ENCODE results near the gene PRR15. TPM values are rescaled to one million over a fixed set of nuclear protein-coding genes. Genes with fewer than 3 reads are reported as not detected.

The PRR15 gene
- total and polyA plus RNA-seq, 2 donors (not counting 1 experiment from before 2014, with no cell fraction given): 0.04 TPM; not detected in 1

DNA sequence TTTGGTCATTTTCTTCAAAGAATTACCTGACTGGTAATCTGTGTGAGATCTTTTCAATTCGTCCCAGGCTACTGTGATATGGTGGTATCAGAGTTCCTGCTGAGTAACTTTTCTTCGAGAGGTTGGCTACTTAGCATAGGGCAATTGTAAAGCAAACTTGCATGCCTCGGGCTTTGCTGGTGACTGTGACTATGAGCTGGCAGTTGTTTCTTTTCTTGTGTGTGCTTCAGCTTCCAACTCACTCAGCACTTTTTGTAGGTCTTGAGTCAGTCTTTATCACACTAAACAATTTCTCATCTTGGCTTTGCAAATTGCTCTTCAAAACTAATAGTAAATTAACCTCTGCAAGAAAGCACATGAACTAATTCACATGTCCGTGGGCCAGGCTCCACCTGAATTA lies 44.3 kb downstream of the PRR15 start:
- POLR2A ChIA-PET: no interaction called here

DNA sequence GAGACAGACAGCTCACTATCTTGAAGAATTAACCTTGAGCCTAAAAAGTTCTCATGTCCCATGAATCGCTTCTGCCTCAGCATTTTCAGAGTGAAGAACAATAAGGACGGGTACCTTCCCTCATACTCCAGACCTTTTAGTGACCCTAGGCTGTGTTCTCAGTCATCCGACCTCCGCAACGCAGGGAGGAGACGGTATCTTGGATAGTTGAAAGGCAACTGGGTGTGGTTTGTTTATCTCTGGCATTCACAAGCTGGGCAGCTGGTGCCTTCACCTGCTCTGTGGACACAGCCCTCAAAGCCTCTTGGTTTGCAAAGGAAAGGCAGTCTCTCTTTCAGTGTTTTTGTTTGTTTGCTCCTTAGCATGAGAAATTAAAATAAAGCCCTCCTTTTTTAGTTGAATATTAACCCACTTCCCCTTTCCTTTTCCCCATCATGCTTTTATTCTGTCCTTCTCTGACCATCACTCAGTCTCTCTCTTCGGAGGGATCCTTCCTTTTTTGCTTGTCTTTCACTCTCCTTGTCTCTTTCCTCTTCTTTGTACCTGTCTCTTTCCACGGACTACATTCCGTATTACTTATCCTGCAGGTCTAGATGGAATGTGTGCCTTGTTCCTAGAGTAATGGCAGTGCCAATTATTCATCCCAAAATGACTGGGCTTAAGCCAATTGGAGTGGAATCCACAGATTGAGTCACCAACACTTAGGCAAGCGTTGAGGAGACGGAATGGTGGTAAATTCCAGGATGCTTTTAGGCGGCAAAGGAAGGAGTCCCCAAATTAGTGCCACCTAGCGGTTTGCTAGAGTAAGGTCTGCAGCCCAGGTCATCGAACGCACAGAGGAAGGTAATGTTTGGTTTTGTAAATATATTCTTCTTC lies 45.8 kb downstream of the PRR15 start:
- no peaks in the 10 kb centered on the region for H3K79me2 ChIP-seq (ENCODE audit: control insufficient read depth, insufficient read depth, low read length)
- Mint-ChIP-seq H3K27me3 (peaks cover 12% of the 10 kb centered on the region), H3K4me1 (peaks cover 2% of the 10 kb centered on the region), H3K9me3 (ENCODE audit: insufficient read depth) (no peaks in the 10 kb centered on the region), H3K4me3 (no peak overlapping the region), H3K27ac (no peak overlapping the region)
- ChIA-PET POLR2A (no interaction called here), CTCF (no interaction called here)
- no peaks in the 10 kb centered on the region for H3K4me1 ChIP-seq (ENCODE audit: control insufficient read depth in 2 of 2, insufficient read depth in 2 of 2, low read length in 2 of 2)
- H3K9ac ChIP-seq (ENCODE audit: low read length): no peak overlapping the region
- no peak overlapping the region for H3K27ac ChIP-seq (ENCODE audit: low read length in 2 of 2)
- no peak overlapping the region for H3K4me2 ChIP-seq (replicated peaks; ENCODE audit: low read depth, low read length, poor library complexity, severe bottlenecking)
- H3K27me3 ChIP-seq (replicated peaks in 1 of 4; ENCODE audit: control extremely low read depth in 1 of 4, control insufficient read depth in 3 of 4, insufficient read depth in 4 of 4, low read length in 3 of 4): peaks cover 0 to 15% (median 0%) of the 10 kb centered on the region in 4 experiments
- DNase-seq (no peak), ATAC-seq (ENCODE audit: low read depth) (no peak)
- H2AFZ ChIP-seq (ENCODE audit: insufficient read depth, low read depth, low read length, poor library complexity, severe bottlenecking): no peak overlapping the region
- no peaks in the 10 kb centered on the region for H3K36me3 ChIP-seq (replicated peaks in 1 of 2; ENCODE audit: control extremely low read depth in 1 of 2, control insufficient read depth in 1 of 2, extremely low read depth in 1 of 2, insufficient read depth in 2 of 2, low read length in 1 of 2)
- TF ChIP-seq EZH2 (IDR thresholded peaks at IDR 0.05; ENCODE audit: borderline replicate concordance, insufficient read depth, low read depth, low read length, poor library complexity, severe bottlenecking): no peak
- TF ChIP-seq, protein P1, sequence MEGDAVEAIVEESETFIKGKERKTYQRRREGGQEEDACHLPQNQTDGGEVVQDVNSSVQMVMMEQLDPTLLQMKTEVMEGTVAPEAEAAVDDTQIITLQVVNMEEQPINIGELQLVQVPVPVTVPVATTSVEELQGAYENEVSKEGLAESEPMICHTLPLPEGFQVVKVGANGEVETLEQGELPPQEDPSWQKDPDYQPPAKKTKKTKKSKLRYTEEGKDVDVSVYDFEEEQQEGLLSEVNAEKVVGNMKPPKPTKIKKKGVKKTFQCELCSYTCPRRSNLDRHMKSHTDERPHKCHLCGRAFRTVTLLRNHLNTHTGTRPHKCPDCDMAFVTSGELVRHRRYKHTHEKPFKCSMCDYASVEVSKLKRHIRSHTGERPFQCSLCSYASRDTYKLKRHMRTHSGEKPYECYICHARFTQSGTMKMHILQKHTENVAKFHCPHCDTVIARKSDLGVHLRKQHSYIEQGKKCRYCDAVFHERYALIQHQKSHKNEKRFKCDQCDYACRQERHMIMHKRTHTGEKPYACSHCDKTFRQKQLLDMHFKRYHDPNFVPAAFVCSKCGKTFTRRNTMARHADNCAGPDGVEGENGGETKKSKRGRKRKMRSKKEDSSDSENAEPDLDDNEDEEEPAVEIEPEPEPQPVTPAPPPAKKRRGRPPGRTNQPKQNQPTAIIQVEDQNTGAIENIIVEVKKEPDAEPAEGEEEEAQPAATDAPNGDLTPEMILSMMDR (IDR thresholded peaks at IDR 0.05): peak; percentile 34
- WGBS (ENCODE audit: insufficient coverage): 79% methylated on average over 6 of the region's 15 CpGs
- no peak overlapping the region for H3K4me3 ChIP-seq (ENCODE audit: control extremely low read depth in 1 of 5, extremely low read depth in 1 of 5, insufficient read depth in 1 of 5, low read depth in 2 of 5, low read length in 4 of 5)
- intact Hi-C loops (cut with micrococcal nuclease): no loop called here
- no peaks in the 10 kb centered on the region for H4K20me1 ChIP-seq (ENCODE audit: control insufficient read depth, insufficient read depth, low read length, poor library complexity, severe bottlenecking)
- H3K9me3 ChIP-seq (ENCODE audit: control extremely low read depth in 1 of 3, control insufficient read depth in 2 of 3, insufficient read depth in 1 of 3, low read length in 2 of 3): no peaks in the 10 kb centered on the region

More for the DNA sequence above, 44.3 kb downstream of the PRR15 start:
- TF ChIP-seq, protein P1 (IDR thresholded peaks at IDR 0.05): no peak
- no peak for TF ChIP-seq EZH2 (IDR thresholded peaks at IDR 0.05; ENCODE audit: borderline replicate concordance, insufficient read depth, low read depth, low read length, poor library complexity, severe bottlenecking)
- Mint-ChIP-seq H3K27me3 (peaks cover 19% of the 10 kb centered on the region), H3K4me1 (peaks cover 2% of the 10 kb centered on the region), H3K4me3 (no peak overlapping the region), H3K27ac (no peak overlapping the region), H3K9me3 (ENCODE audit: insufficient read depth) (no peaks in the 10 kb centered on the region)
- no peaks in the 10 kb centered on the region for H3K4me1 ChIP-seq (ENCODE audit: control insufficient read depth in 2 of 2, insufficient read depth in 2 of 2, low read length in 2 of 2)
- no peak overlapping the region for H3K4me2 ChIP-seq (replicated peaks; ENCODE audit: low read depth, low read length, poor library complexity, severe bottlenecking)
- no peak for ATAC-seq (ENCODE audit: low read depth)
- intact Hi-C loops (cut with micrococcal nuclease): no loop called here
- H4K20me1 ChIP-seq (ENCODE audit: control insufficient read depth, insufficient read depth, low read length, poor library complexity, severe bottlenecking): no peaks in the 10 kb centered on the region
- no peak overlapping the region for H3K27ac ChIP-seq (ENCODE audit: low read length in 2 of 2)
- H3K4me3 ChIP-seq (ENCODE audit: control extremely low read depth in 1 of 5, extremely low read depth in 1 of 5, insufficient read depth in 1 of 5, low read depth in 2 of 5, low read length in 4 of 5): no peak overlapping the region
- no peak for DNase-seq
- no peaks in the 10 kb centered on the region for H3K79me2 ChIP-seq (ENCODE audit: control insufficient read depth, insufficient read depth, low read length)
- no peak overlapping the region for H2AFZ ChIP-seq (ENCODE audit: insufficient read depth, low read depth, low read length, poor library complexity, severe bottlenecking)
- no peaks in the 10 kb centered on the region for H3K9me3 ChIP-seq (ENCODE audit: control extremely low read depth in 1 of 3, control insufficient read depth in 2 of 3, insufficient read depth in 1 of 3, low read length in 2 of 3)
- H3K36me3 ChIP-seq (replicated peaks in 1 of 2; ENCODE audit: control extremely low read depth in 1 of 2, control insufficient read depth in 1 of 2, extremely low read depth in 1 of 2, insufficient read depth in 2 of 2, low read length in 1 of 2): no peaks in the 10 kb centered on the region
- WGBS (ENCODE audit: insufficient coverage): 100% methylated on average over 1 of the region's 4 CpGs
- CTCF ChIA-PET: no interaction called here
- peaks cover 0 to 15% (median 0%) of the 10 kb centered on the region in 4 experiments for H3K27me3 ChIP-seq (replicated peaks in 1 of 4; ENCODE audit: control extremely low read depth in 1 of 4, control insufficient read depth in 3 of 4, insufficient read depth in 4 of 4, low read length in 3 of 4)
- H3K9ac ChIP-seq (ENCODE audit: low read length): no peak overlapping the region
